HG02623 (cell line): ENCODE measurements around the gene HJURP.

Experiments
- ATAC-seq: cut with Tn5 transposase; IDR thresholded peaks from one replicate; pipeline ENCODE4 v1.9.1; 2021; ENCODE audit warnings: moderate library complexity; ENCODE audit not compliant: unreplicated experiment

Gene HJURP

DNA sequence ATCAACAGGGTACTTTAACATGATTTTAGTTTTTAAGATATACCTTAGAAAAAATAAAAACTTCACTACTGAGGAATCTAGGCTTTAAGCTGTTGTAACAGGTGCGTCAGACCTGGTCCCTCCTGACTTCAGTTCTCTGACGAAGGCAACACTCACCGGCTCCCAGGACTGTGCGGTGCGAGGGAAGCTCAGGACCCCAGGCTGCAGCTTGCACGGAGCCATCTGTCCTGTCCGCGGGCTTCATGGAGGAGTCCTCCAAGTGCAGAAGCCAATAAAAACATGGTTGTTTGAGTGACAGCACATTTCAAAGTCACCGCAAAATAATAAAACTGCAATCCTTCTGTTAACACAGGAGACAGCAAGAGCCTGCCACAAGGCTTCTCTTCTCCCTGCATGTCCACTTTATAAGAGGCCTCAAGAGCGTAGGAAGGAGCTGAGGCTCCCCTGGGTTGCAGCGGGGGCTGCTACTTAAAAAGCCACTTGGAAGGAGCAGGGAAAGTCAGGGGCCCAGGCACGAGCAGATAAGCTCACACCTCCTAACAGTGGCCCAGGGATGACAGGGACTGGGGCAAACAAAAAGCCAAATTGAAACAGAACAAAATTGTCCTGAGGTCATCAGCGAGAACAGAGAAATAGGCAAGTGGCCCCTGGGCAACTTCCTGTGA, 4.6 kb downstream of the HJURP start:
- ATAC-seq, result no peak

DNA sequence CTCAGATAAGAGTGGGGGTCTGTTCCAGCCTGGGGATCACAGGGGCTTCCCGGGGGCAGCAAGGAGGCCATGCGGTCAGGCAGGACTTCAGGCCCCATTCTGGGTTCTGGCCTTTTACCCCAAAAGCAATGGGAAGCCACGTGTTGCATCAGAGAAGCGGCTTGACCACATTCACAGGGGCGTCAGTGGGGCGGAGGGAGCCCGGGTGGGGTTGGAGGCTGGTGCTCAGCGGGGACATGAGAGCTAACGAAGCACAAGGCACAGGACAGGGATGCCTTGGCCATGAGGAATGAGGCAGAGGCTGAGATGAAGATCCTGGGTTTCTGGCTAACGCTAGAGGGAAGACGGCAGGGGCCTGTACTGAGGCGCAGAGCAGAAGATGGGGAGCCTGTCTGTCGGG, 6.1 kb downstream of the HJURP start:
- ATAC-seq, result no peak

DNA sequence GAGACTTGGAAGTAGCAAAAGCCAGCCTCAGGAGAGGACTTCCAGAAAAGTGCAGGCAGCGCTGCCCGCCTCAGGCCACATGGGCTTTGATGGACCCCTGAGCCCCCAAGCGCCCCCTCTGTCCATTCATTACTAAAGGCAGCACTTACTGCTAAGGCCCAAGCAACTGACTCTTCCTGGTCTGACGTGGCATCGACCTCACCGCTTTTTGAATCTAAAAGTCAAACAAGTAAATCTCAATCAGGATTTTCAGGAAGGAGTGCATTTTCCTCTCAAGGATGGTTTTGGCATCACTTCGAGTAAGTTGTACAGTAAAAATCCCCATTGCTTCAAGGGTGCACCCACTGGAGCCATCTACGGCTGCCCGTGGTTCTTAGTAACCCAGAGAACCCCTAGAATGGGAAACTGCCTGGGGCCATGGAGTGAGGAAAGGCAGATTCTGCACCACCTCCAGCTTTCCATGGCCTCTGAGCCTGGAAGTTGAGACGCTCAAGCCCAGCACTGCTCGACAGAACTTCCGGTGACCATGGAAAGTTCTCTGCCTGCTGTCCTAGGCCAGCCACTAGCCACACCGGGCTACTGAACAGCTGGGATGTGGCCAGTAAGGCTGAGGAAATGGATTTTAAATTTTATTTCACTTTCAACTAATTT, 7.0 kb downstream of the HJURP start:
- no peak for ATAC-seq

DNA sequence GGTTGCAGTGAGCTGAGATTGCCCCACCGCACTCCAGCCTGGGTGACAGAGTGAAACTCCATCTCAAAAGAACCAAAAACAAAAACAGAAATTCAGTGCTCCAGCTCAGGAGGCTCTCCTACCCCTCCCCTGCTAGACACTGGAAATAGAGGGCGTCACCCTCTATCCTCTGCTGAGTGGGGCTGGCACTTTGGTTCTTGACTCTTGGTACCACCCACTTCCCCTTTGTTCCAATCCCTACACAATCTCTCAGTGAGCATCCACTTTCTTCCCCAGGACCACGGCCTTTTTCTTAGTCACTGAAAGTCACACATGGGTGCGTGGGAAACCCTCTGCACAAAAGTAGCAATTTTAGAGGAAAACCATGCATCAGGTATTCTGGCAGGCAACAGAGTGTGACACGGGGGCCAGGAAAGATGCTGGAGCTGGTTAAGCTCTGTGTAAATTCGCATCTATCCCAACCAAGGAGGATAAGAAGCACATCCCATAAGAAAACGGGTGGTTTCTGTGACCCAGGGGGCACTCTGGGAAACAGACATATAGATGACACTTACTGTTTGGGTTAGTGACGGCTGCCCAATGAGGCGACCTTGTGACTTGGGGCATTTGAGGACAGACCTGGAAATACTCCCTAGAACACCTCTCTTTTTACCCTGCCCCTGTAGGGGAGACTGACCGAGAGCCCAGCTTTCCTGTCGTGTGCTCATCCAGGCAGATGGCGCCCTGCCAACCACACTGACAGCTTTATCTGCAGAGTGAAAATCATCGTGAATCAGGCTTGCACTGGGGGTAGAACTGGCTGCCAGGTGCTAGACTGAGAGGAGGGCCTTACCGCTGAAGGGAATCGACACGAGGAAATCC, 7.7 kb downstream of the HJURP start:
- ATAC-seq, result no peak

DNA sequence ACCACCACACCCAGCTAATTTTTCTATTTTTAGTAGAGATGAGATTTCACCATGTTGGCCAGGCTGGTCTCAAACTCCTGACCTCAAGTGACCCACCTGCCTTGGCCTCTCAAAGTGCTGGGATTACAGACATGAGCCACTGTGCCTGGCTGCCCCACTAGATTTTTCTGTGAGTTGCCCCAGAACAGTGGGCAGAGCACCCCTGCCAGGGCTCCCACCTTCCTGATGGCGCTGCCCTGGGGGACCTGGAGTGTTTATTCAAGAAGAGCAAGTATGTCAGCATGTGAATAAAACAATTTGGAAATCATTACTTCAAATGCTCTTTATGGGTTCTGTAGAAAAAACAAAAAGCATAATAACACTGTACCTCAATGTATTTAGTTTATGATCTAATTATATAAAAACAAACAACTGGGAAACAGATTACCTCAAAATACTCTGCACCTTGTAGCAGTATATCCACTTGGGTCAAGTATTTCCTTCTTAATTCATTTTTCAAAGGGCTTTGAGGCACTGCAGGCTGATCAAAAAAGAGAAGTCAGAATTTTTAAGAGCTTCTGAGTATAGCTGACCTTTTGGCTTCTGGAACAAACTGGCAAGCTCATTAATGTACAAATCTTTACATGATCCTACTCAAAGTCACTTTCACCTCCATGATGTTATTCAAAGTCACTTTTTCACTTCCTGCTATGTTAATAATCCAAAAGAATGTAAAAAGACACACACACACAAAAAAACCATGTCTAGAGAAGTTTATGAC, 8.9 kb downstream of the HJURP start:
- no peak for ATAC-seq

DNA sequence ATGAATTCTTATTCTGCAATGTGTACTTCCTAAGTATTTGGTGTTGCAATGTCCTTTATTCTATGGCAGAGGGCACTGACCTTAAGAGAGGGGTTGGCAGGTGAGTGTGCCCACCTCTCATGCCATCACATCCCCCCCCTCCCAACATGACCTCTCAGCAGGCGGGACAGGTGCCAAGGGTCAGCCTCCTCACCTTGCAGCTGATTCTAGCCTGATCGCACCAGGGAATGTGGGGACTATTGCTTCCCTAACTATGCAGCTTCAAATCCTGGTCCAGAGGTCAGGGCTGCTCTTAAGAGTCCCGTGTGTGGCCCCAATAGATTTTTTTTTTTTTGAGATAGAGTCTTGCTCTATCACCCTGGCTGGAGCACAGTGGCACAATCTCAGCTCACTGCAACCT, 9.5 kb downstream of the HJURP start:
- ATAC-seq, result no peak

DNA sequence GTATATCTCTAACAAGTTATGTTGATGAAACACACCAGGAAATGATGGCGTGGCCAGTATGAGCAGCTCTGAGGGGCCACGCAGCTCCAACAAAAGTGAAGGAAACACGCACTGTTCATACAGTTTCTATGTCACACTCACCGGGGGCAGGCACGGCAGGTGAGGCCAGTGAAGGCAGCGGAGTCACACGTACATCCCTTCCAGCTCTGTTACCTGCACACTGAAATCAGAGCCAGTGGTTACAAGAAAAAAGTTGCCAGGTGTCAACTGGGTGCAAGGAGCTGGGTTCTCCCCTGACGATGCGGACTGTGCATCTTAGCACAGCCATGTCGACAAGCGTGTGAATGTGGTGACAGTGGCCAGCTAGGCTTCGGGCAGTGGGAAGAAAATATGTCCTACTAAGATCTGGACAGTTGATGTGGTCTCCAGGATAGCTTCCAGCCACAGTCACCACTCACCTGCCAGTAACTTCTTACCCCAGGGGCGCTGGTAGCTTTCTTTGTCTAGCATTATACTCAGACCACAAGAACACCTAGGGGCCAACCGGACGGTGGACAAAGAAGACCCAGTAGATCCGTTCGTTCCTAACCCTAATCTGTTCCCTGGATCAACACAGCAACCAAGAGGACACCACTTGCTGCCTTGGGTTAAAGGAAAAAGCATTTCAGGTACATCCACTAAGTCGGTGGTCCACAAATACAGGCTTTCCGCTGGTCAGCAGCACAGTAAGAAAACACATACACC, 10.1 kb downstream of the HJURP start:
- ATAC-seq, result no peak

DNA sequence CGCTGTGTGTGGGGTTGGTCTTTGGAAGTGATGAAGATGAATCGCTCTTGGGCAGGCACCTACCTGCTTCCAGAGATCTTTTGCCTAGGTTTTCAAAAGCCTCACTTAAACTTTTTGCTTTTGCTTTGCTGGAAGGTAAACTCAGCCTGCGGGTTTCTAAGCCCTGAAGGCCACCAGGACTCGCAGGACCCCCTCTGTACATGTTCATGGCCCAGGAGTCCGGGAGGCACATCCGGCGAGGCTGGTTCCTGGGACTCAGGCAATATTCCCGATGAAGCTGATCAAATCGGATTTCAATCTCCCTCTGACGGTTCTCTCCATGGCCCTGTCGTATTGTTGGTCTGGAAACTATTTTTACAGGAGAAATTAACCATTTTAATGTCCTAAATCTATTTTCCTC, 13.2 kb downstream of the HJURP start:
- no peak for ATAC-seq

DNA sequence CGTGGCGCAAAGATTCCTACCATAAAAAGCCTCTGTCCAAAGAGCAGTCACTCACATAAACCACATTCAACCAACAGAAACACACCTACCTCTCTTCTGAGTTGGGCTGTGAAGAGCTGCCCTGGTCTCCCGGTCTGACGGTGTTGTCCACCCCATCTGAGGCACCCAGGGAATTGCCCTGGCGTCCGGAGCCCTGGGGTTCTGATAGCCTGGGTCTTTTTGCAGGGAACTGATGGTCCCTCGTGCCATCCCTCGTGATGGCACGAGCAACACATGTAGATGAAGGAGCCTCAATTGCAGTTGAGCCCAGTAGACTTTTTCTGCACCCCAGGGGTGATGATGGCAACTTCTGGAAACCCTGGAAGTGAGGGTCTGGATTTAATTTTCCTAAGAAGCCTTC, 13.8 kb downstream of the HJURP start:
- ATAC-seq, result no peak

DNA sequence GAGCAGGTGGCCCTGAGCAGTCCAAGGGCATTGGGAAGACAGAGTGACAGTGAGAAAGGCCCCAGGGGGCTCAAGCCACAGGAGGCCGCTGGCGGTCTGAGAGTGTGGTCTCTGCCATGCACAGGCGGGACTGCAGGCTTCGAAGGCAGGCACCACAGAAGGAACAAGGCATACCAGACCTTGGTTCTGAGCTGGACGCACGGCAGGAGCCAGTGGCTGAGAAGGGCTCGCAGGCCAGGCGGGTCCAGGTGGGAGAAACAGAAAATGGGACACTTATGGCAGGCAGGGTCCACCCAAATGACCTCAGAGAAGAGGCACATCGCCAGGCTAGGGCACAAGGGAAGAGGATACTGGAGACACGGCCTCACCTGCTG, 14.9 kb downstream of the HJURP start:
- ATAC-seq, result no peak

DNA sequence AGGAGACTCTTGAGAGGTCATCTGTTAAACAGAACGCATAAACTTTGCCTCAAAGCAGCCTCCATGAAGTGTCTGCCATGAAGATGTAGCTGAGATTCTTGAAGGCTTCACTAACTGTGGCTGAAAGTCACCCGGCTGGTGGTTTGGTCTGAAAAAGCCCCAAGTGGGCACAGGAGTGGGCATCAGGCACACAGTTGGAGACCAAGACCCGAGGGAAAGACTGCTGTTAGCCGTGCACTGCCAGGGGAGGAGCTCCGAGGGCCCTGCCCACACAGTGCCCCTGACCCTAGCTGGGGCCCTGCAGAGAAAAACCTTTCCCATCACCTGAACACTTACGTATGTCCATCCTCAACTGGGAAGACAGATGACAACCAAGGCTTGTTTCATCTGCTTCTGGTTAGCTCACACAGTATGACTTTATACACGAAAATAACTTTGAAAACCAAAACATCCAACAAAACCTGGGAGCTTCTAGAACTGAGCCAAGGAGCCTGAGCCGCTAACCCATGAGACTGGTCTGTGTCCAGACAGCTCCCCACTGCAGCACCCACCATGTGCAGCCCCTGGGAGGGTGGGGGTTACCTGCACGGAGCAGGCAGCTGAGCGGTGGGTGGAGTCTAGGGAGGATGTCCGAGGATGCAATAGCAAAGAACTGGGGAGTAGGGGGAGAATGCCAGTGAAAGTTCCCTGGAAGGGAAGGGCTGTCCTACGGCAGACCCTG, 15.4 kb downstream of the HJURP start:
- no peak for ATAC-seq

DNA sequence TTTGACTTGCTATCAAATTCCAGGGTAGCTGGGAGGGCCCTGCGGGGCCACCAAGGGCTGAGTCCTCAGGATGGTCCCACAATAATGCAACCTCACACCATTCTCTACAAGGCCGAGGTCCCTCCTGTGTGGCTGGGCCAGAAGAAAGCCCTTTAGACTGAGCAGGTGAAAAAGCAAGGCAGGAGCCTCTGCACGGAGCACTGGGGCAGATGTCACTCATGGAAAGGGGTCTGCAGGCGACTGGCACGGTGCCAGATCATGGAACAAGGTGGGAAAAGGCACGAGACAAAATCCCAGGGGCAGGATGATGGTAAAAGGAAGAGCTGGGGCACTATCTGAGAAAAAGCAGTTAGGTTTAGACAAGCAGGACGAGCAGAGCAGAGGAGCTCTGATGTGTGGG, 16.1 kb downstream of the HJURP start:
- ATAC-seq, result no peak

DNA sequence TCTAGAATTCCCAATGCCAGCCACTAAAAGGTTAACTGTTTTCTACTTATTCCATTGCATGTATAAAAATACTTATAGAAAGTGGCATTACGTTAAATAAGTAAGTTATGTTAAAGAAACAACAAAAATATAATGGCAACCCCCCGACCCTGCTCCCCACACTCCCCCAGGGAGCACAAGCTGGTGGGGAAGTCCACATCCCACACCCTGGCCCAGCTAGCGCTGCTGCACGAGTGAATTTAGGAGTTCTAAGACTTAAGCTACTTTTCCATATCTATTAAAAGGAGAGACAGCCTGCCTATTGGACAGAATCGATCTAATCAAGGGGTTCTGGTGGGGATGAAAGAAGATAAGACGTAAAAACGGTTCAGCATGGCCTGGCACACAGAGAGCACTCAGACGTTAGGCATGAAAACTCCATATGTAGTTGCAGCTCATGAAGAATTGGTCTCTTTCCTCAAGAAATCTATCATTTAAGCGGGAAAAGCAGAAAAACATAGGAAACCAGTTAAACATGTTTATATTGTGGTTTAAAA, 16.6 kb downstream of the HJURP start:
- ATAC-seq, result no peak

DNA sequence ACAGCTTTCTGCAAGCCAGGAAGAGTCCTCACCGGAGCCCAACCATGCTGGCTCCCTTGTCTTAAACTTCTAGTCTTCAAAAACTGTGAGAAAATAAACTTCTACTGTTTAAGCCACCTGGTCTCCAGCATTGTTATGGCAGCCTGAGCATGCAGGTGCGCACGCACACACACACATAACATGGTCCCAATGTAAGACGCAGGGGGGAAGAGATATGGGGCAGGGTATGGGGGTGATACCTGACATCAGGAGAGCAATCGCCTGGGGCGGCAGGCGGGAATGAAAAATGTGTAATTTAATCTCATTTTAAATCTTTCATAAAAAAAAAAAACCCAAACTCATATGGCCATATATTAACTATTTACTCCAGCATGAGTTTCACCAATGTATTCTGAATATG, 18.0 kb downstream of the HJURP start:
- no peak for ATAC-seq

DNA sequence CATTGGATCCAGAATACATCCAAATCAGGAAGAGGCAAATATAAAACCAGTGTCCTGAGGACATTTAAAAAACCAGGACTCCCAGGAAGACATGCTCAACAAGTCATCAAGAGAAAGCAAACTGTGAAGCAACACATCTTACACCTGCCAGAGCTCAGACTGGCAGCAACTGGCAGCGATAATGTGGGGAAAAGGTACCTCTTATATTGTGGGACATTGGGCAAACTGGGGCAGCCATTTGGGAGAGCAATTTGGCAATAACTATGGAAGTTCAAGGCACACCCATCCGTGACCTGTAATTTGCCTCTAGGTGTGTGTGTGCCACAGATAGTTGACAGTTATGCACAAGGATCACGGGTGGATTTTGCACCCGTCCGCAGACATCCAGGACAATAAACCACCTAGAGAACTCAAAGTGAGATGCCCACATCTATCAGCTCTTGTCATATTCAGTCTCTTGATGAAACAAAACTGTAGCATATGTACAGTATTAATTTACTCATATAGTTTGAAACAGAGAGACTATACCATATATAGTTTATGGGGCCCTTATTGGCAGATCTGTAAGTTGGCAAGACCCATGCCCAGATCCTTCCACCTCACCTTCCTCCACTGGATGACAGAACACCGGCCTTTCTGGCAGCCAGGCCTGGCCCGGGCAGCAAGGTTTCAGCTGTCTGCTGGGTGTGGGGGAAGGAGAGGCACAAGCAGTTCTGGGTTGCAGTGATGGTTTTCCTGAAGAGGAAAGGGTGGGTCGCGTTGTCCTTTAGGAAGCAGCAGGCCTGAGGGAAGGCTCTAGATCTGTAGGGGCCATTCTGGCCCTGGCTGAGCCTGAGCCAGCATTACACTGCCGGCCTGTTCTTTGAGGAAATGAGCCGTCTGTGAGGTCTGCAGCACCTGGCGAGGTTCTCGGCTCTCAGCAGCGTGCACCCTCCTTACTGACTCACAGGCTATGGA, 18.8 kb downstream of the HJURP start:
- no peak for ATAC-seq

DNA sequence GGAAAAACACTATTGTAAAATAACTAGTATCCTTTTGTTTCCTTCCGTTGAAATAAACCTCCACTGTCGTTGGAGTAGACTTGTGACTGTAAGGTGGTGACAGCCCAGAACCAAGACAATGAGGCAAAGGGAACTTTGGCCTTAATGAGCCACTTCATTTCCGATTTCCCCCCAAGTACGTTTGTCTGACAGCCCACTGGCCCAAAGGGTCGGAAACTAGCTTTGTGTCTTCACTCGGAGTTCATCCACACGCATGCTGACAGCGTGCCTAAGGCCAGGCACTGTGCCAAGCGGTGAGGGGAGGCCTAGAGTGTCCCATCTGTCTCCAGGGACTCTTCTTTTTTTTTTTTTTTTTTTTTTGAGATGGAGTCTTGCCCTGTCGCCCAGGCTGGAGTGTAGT, 21.0 kb downstream of the HJURP start:
- no peak for ATAC-seq

DNA sequence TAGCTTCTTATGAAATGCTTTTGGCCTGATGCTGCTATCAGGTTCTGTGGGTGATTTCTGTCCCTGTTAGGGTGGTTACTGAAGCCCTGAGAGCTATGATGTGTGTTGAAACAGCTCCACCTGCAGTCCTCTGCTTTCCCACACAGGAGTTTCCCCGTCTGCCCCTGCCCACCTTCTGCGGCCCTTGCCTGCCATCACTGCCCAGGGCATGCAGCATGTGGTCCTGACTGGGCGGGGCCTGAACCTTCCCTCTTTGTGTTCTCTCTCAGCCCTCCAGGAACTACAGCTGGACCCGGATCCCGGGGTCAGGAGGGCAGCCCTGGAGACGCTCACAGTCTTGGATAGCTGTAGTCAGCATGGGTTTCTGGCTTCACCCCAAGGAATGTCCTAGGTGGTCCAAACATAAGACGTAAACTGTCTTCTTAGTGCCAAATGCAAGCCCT, 21.4 kb downstream of the HJURP start:
- no peak for ATAC-seq

DNA sequence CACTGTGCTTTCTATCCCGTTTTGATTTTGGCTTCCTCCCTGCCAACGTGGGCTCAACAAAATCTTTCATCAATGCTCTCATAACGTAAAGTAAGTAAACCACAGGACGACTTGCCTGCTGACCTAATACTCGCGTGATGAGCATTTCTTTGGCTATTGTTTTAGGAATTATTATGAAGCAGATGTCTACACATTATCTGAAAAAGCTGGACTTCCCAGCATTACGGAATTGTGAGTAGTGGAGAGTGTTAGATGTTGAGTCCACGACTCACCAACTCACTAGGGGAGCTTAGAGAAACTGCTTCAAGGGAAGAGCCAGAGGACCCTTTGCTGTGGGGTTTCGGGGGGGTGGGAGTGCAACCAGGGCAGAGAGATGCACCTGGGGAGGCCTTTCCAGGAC, 21.9 kb downstream of the HJURP start:
- ATAC-seq, result no peak

DNA sequence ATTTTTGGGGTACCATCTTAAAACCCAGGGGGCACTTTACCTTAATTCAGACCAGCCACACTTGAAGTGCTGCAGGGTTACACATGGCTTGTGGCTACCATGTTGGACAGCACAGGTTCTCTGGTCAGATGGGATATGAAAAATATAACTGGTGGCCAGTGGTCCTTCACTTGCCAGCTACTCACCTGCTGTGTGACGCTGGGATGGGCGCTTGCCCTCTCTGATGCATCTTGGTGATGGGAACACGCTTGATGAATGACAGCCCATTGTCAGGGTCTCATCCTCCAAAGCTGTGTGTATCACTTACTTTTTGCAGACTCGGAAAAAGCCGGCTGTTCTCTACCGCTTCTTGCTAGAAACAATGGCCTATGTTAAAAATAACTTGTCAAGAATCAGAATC, 22.5 kb downstream of the HJURP start:
- ATAC-seq, result no peak
